HG02973 (cell line): ENCODE data around the gene XPO6.

ENCODE experiments used
- ATAC-seq: cut with Tn5 transposase; IDR thresholded peaks from one replicate; pipeline ENCODE4 v1.9.1; 2021; ENCODE audit warnings: moderate library complexity; ENCODE audit not compliant: unreplicated experiment

The XPO6 gene

GRCh38 chr16:28067604-28068379 is 144.0 kb downstream of the XPO6 start:
- ATAC-seq: no peak

GRCh38 chr16:28064706-28065249 is 147.0 kb downstream of the XPO6 start:
- ATAC-seq: no peak

GRCh38 chr16:28064150-28064549 is 147.6 kb downstream of the XPO6 start:
- ATAC-seq: no peak

GRCh38 chr16:28063591-28064061 is 148.1 kb downstream of the XPO6 start, which contains the start of gene GSG1L:
Gene GSG1L, minus strand, starts transcription at chr16:28063714. Its CDS starts 290 bp downstream, at chr16:28063424.
- ATAC-seq: no peak

GRCh38 chr16:28062847-28063521 is 148.8 kb downstream of the XPO6 start:
- ATAC-seq: no peak

- ATAC-seq: no peak
These were observed 149.4 kb downstream of the XPO6 start for GRCh38 chr16:28062261-28062846.

GRCh38 chr16:28061352-28062101 is 150.2 kb downstream of the XPO6 start:
- no peak for ATAC-seq

GRCh38 chr16:28059841-28060575 is 151.8 kb downstream of the XPO6 start:
- ATAC-seq: no peak

- ATAC-seq: no peak
These were observed 152.8 kb downstream of the XPO6 start for GRCh38 chr16:28058839-28059589.

GRCh38 chr16:28057949-28058348 is 153.8 kb downstream of the XPO6 start:
- ATAC-seq: no peak

GRCh38 chr16:28053461-28053860 is 158.3 kb downstream of the XPO6 start:
- no peak for ATAC-seq

- ATAC-seq: no peak
These were observed 159.3 kb downstream of the XPO6 start for GRCh38 chr16:28052274-28053128.

GRCh38 chr16:28051486-28051885 is 160.3 kb downstream of the XPO6 start:
- ATAC-seq: no peak
